ENCODE results near the gene AHI1.

DNA sequence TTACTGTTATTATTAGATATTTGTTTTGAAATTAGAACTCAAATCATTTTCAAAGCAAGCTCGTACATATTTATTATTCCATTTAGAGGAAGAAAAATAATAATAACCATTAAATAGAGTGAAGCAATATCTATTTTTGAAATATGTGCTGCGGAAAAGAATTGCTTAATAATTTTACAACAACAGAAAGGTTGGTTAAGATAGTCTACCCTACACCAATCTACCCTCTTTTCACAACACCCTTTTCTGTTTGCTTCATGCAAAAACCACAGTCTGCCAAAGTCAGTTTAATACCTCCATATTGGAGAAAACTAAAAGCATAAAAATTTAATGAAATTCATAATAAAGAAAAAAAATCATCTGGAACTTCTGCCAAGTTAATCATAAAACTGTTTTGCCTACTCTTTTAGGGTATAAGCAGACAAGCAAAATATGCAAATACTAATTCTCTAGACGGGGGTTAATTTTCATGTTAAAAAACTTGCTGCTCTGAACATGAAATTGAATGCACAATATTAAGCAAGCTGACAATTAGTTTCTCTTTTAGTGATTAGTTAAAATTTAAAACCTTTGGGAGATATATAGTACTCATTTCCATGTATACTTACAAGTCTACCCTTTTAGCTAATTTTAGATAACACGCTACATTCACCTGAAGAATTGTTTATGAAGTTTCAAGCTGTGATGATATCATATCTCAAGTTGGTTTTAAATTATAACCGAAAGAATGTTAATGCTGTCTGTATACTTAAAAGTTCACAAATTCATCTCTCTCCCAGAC lies 100.2 kb downstream of the AHI1 start:
- no peak for TF ChIP-seq GABPA (IDR thresholded peaks at IDR 0.05; ENCODE audit: low read depth, low read length)
- TF ChIP-seq GABPA (CRISPR knock-in tag; IDR thresholded peaks at IDR 0.05; ENCODE audit: low read depth) = no peak
- no peak for TF ChIP-seq NR1H2 (CRISPR knock-in tag; IDR thresholded peaks at IDR 0.05; ENCODE audit: borderline replicate concordance, low read depth)
- TF ChIP-seq, protein P1, sequence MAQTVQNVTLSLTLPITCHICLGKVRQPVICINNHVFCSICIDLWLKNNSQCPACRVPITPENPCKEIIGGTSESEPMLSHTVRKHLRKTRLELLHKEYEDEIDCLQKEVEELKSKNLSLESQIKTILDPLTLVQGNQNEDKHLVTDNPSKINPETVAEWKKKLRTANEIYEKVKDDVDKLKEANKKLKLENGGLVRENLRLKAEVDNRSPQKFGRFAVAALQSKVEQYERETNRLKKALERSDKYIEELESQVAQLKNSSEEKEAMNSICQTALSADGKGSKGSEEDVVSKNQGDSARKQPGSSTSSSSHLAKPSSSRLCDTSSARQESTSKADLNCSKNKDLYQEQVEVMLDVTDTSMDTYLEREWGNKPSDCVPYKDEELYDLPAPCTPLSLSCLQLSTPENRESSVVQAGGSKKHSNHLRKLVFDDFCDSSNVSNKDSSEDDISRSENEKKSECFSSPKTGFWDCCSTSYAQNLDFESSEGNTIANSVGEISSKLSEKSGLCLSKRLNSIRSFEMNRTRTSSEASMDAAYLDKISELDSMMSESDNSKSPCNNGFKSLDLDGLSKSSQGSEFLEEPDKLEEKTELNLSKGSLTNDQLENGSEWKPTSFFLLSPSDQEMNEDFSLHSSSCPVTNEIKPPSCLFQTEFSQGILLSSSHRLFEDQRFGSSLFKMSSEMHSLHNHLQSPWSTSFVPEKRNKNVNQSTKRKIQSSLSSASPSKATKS (CRISPR knock-in tag; IDR thresholded peaks at IDR 0.05) = no peak
- TF ChIP-seq, protein P2, sequence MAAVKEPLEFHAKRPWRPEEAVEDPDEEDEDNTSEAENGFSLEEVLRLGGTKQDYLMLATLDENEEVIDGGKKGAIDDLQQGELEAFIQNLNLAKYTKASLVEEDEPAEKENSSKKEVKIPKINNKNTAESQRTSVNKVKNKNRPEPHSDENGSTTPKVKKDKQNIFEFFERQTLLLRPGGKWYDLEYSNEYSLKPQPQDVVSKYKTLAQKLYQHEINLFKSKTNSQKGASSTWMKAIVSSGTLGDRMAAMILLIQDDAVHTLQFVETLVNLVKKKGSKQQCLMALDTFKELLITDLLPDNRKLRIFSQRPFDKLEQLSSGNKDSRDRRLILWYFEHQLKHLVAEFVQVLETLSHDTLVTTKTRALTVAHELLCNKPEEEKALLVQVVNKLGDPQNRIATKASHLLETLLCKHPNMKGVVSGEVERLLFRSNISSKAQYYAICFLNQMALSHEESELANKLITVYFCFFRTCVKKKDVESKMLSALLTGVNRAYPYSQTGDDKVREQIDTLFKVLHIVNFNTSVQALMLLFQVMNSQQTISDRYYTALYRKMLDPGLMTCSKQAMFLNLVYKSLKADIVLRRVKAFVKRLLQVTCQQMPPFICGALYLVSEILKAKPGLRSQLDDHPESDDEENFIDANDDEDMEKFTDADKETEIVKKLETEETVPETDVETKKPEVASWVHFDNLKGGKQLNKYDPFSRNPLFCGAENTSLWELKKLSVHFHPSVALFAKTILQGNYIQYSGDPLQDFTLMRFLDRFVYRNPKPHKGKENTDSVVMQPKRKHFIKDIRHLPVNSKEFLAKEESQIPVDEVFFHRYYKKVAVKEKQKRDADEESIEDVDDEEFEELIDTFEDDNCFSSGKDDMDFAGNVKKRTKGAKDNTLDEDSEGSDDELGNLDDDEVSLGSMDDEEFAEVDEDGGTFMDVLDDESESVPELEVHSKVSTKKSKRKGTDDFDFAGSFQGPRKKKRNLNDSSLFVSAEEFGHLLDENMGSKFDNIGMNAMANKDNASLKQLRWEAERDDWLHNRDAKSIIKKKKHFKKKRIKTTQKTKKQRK (IDR thresholded peaks at IDR 0.05; ENCODE audit: low read length) = no peak
